CD8-positive, alpha-beta memory T cell (primary cell): ENCODE data around the gene DDX1. TPM values are rescaled to one million over a fixed set of nuclear protein-coding genes. Genes with fewer than 3 reads are reported as not detected.

ENCODE experiments used
- CTCF ChIA-PET: fragments of 350-600 bp; sonication (Branson Sonifier 250); formaldehyde crosslinking; loops from one replicate; lab custom pipeline; 2021; ENCODE audit warnings: antibody characterized with exemption; lab: Charles Lee
- POLR2A ChIA-PET: fragments of 350-600 bp; sonication (Branson Sonifier 250); formaldehyde crosslinking; loops from one replicate; lab custom pipeline; 2021; ENCODE audit warnings: antibody characterized with exemption; lab: Charles Lee
- DNase-seq, 5 donors: peaks; one replicate each; pipeline versions ENCODE4 v3.0.0 to v3.0.0-alpha.2; 2020 to 2022; ENCODE audit warnings: mixed read lengths in 1 of 5
- H3K27ac ChIP-seq: one replicate; pipeline ENCODE4 v1.7.0; 2013; ENCODE audit warnings: low read depth, mild to moderate bottlenecking, low read length, moderate library complexity
- H3K27me3 ChIP-seq: 2 replicates; pipeline ENCODE4 v1.7.0; 2013; ENCODE audit warnings: low read length, mild to moderate bottlenecking; ENCODE audit not compliant: insufficient read depth, poor library complexity, severe bottlenecking
- H3K36me3 ChIP-seq: 2 replicates; pipeline ENCODE4 v1.7.0; 2013; ENCODE audit warnings: mild to moderate bottlenecking, low read length, moderate library complexity; ENCODE audit not compliant: insufficient read depth
- H3K4me1 ChIP-seq: 2 replicates; pipeline ENCODE4 v1.7.0; 2013; ENCODE audit warnings: mild to moderate bottlenecking, low read length, moderate library complexity; ENCODE audit not compliant: insufficient read depth
- H3K4me3 ChIP-seq: 2 replicates; pipeline ENCODE4 v1.7.0; 2013; ENCODE audit warnings: mild to moderate bottlenecking, low read length
- H3K9me3 ChIP-seq: 2 replicates; pipeline ENCODE4 v1.7.0; 2013; ENCODE audit warnings: mild to moderate bottlenecking, low read length
- H3K27ac Mint-ChIP-seq, 8 donors: one replicate each; pipeline ENCODE4 v1.8.0; 2020 to 2021; ENCODE audit warnings: mixed read lengths in 8 of 8, mild to moderate bottlenecking in 6 of 8, inconsistent platforms in 3 of 8, moderate library complexity in 3 of 8
- H3K27me3 Mint-ChIP-seq, 2 donors: one replicate each; pipeline ENCODE4 v1.8.0; 2020 to 2021; ENCODE audit warnings: mixed read lengths in 2 of 2, mild to moderate bottlenecking in 1 of 2, moderate library complexity in 1 of 2
- H3K36me3 Mint-ChIP-seq, 3 donors: one replicate each; pipeline ENCODE4 v1.8.0; 2020 to 2021; ENCODE audit warnings: mixed read lengths in 3 of 3, inconsistent platforms in 1 of 3, mild to moderate bottlenecking in 1 of 3
- H3K4me1 Mint-ChIP-seq, 3 donors: one replicate each; pipeline ENCODE4 v1.8.0; 2020 to 2021; ENCODE audit warnings: mixed read lengths in 3 of 3, inconsistent platforms in 1 of 3, mild to moderate bottlenecking in 1 of 3
- H3K4me3 Mint-ChIP-seq, 7 donors: one replicate each; pipeline ENCODE4 v1.8.0; 2020 to 2021; ENCODE audit warnings: mixed read lengths in 7 of 7, mild to moderate bottlenecking in 6 of 7, moderate library complexity in 4 of 7, inconsistent platforms in 2 of 7
- H3K9me3 Mint-ChIP-seq, 5 donors: one replicate each; pipeline ENCODE4 v1.8.0; 2020 to 2022; ENCODE audit warnings: mixed read lengths in 5 of 5, mild to moderate bottlenecking in 3 of 5, moderate library complexity in 2 of 5, inconsistent platforms in 1 of 5
- polyA plus RNA-seq: library from polyadenylated mRNA; unstranded; fragments of 300-500 nt; fragmentation: Illumina TruSeq; gene quantifications from one replicate; pipeline ENCODE4 v1.2.3, GENCODE V29; 2021
- total RNA-seq, 2 experiments: library from RNA; stranded (reverse); gene quantifications; one replicate each; pipeline ENCODE4 v1.2.3, GENCODE V29; 2021

DDX1 gene
- total and polyA plus RNA-seq, 3 experiments from 2014 or later: 54.1 to 137 (median 132) TPM

- DNase-seq: no peak
- no peaks in the 10 kb centered on the region for H3K4me1 ChIP-seq
- POLR2A ChIA-PET: no interaction called here
- H3K27me3 ChIP-seq: no peaks in the 10 kb centered on the region
- Mint-ChIP-seq H3K36me3 (no peaks in the 10 kb centered on the region), H3K27ac (no peak overlapping the region), H3K4me3 (no peak overlapping the region), H3K27me3 (peaks cover 4 to 11% of the 10 kb centered on the region in 2 donors), H3K4me1 (no peaks in the 10 kb centered on the region), H3K9me3 (no peaks in the 10 kb centered on the region)
- CTCF ChIA-PET: no interaction called here
- no peaks in the 10 kb centered on the region for H3K9me3 ChIP-seq
- no peak overlapping the region for H3K27ac ChIP-seq
- H3K4me3 ChIP-seq: no peak overlapping the region
- H3K36me3 ChIP-seq: no peaks in the 10 kb centered on the region
These were observed 60.6 kb downstream of the DDX1 start for GRCh38 chr2:15652252-15652651.

GRCh38 chr2:15652801-15653200 is 61.1 kb downstream of the DDX1 start:
- H3K27me3 ChIP-seq: no peaks in the 10 kb centered on the region
- H3K4me3 Mint-ChIP-seq: no peak overlapping the region
- H3K4me1 ChIP-seq: no peaks in the 10 kb centered on the region
- H3K4me1 Mint-ChIP-seq: no peaks in the 10 kb centered on the region
- POLR2A ChIA-PET: no interaction called here
- CTCF ChIA-PET: no interaction called here
- H3K27ac Mint-ChIP-seq: no peak overlapping the region
- no peaks in the 10 kb centered on the region for H3K36me3 Mint-ChIP-seq
- peaks cover 5 to 11% of the 10 kb centered on the region in 2 donors for H3K27me3 Mint-ChIP-seq
- no peak for DNase-seq
- no peaks in the 10 kb centered on the region for H3K36me3 ChIP-seq
- no peaks in the 10 kb centered on the region for H3K9me3 Mint-ChIP-seq
- H3K9me3 ChIP-seq: no peaks in the 10 kb centered on the region
- H3K27ac ChIP-seq: no peak overlapping the region
- no peak overlapping the region for H3K4me3 ChIP-seq

GRCh38 chr2:15653806-15654726 is 62.4 kb downstream of the DDX1 start:
- DNase-seq: no peak
- peaks cover 5 to 17% of the 10 kb centered on the region in 2 donors for H3K27me3 Mint-ChIP-seq
- Histone ChIP-seq H3K9me3 (no peaks in the 10 kb centered on the region), H3K4me3 (no peak overlapping the region), H3K4me1 (no peaks in the 10 kb centered on the region), H3K27me3 (no peaks in the 10 kb centered on the region), H3K36me3 (no peaks in the 10 kb centered on the region), H3K27ac (no peak overlapping the region)
- no peaks in the 10 kb centered on the region for H3K36me3 Mint-ChIP-seq
- no peak overlapping the region for H3K27ac Mint-ChIP-seq
- H3K4me1 Mint-ChIP-seq: no peaks in the 10 kb centered on the region
- H3K9me3 Mint-ChIP-seq: peaks cover 0 to 1% (median 0%) of the 10 kb centered on the region in 5 donors
- ChIA-PET POLR2A (no interaction called here), CTCF (no interaction called here)
- H3K4me3 Mint-ChIP-seq: no peak overlapping the region

GRCh38 chr2:15654727-15655073 is 63.0 kb downstream of the DDX1 start:
- H3K27ac ChIP-seq: no peak overlapping the region
- no peaks in the 10 kb centered on the region for H3K36me3 ChIP-seq
- H3K4me1 ChIP-seq: no peaks in the 10 kb centered on the region
- peaks cover 5 to 17% of the 10 kb centered on the region in 2 donors for H3K27me3 Mint-ChIP-seq
- CTCF ChIA-PET: no interaction called here
- H3K9me3 Mint-ChIP-seq: peaks cover 0 to 1% (median 0%) of the 10 kb centered on the region in 5 donors
- no peaks in the 10 kb centered on the region for H3K36me3 Mint-ChIP-seq
- H3K27me3 ChIP-seq: no peaks in the 10 kb centered on the region
- POLR2A ChIA-PET: no interaction called here
- DNase-seq: no peak
- H3K4me1 Mint-ChIP-seq: no peaks in the 10 kb centered on the region
- H3K4me3 ChIP-seq: no peak overlapping the region
- no peaks in the 10 kb centered on the region for H3K9me3 ChIP-seq
- no peak overlapping the region for H3K4me3 Mint-ChIP-seq
- H3K27ac Mint-ChIP-seq: no peak overlapping the region

- Mint-ChIP-seq H3K9me3 (peaks cover 0 to 1% (median 0%) of the 10 kb centered on the region in 5 donors), H3K27me3 (peaks cover 5 to 17% of the 10 kb centered on the region in 2 donors), H3K4me3 (no peak overlapping the region), H3K4me1 (no peaks in the 10 kb centered on the region), H3K27ac (peak overlapping the region in 1 of 8 donors; percentile 19), H3K36me3 (no peaks in the 10 kb centered on the region)
- Histone ChIP-seq H3K9me3 (no peaks in the 10 kb centered on the region), H3K27me3 (no peaks in the 10 kb centered on the region), H3K27ac (no peak overlapping the region), H3K36me3 (no peaks in the 10 kb centered on the region), H3K4me1 (no peaks in the 10 kb centered on the region), H3K4me3 (no peak overlapping the region)
- no peak for DNase-seq
- CTCF ChIA-PET: no interaction called here
- POLR2A ChIA-PET: no interaction called here
These were observed 63.6 kb downstream of the DDX1 start for GRCh38 chr2:15655123-15655887.

GRCh38 chr2:15656090-15656489 is 64.4 kb downstream of the DDX1 start:
- H3K4me3 ChIP-seq: no peak overlapping the region
- H3K9me3 ChIP-seq: no peaks in the 10 kb centered on the region
- H3K36me3 Mint-ChIP-seq: no peaks in the 10 kb centered on the region
- H3K27me3 ChIP-seq: no peaks in the 10 kb centered on the region
- H3K27ac Mint-ChIP-seq: no peak overlapping the region
- H3K36me3 ChIP-seq: no peaks in the 10 kb centered on the region
- POLR2A ChIA-PET: no interaction called here
- DNase-seq: no peak
- no peak overlapping the region for H3K27ac ChIP-seq
- H3K27me3 Mint-ChIP-seq: peaks cover 5 to 17% of the 10 kb centered on the region in 2 donors
- no peaks in the 10 kb centered on the region for H3K4me1 Mint-ChIP-seq
- CTCF ChIA-PET: no interaction called here
- no peak overlapping the region for H3K4me3 Mint-ChIP-seq
- H3K4me1 ChIP-seq: no peaks in the 10 kb centered on the region
- peaks cover 0 to 1% (median 0%) of the 10 kb centered on the region in 5 donors for H3K9me3 Mint-ChIP-seq

- H3K27me3 ChIP-seq: no peaks in the 10 kb centered on the region
- H3K36me3 ChIP-seq: no peaks in the 10 kb centered on the region
- no peak overlapping the region for H3K27ac ChIP-seq
- POLR2A ChIA-PET: no interaction called here
- no peak overlapping the region for H3K27ac Mint-ChIP-seq
- DNase-seq: no peak
- peaks cover 0 to 1% (median 0%) of the 10 kb centered on the region in 5 donors for H3K9me3 Mint-ChIP-seq
- H3K4me1 ChIP-seq: no peaks in the 10 kb centered on the region
- H3K27me3 Mint-ChIP-seq: peaks cover 6 to 22% of the 10 kb centered on the region in 2 donors
- CTCF ChIA-PET: no interaction called here
- no peaks in the 10 kb centered on the region for H3K9me3 ChIP-seq
- no peak overlapping the region for H3K4me3 Mint-ChIP-seq
- no peaks in the 10 kb centered on the region for H3K4me1 Mint-ChIP-seq
- no peak overlapping the region for H3K4me3 ChIP-seq
- H3K36me3 Mint-ChIP-seq: no peaks in the 10 kb centered on the region
These were observed 66.1 kb downstream of the DDX1 start for GRCh38 chr2:15657759-15658158.

- H3K27ac ChIP-seq: no peak overlapping the region
- Mint-ChIP-seq H3K4me3 (no peak overlapping the region), H3K27ac (no peak overlapping the region), H3K36me3 (no peaks in the 10 kb centered on the region), H3K4me1 (no peaks in the 10 kb centered on the region), H3K27me3 (peaks cover 6 to 22% of the 10 kb centered on the region in 2 donors), H3K9me3 (peaks cover 0 to 1% (median 0%) of the 10 kb centered on the region in 5 donors)
- no peaks in the 10 kb centered on the region for H3K36me3 ChIP-seq
- H3K4me3 ChIP-seq: no peak overlapping the region
- H3K27me3 ChIP-seq: no peaks in the 10 kb centered on the region
- ChIA-PET CTCF (no interaction called here), POLR2A (no interaction called here)
- no peak for DNase-seq
- no peaks in the 10 kb centered on the region for H3K9me3 ChIP-seq
- no peaks in the 10 kb centered on the region for H3K4me1 ChIP-seq
These were observed 67.2 kb downstream of the DDX1 start for GRCh38 chr2:15658911-15659310.
